IgD-negative memory B cell (primary cell): ENCODE results near the gene PDLIM5. TPM values are rescaled to one million over a fixed set of nuclear protein-coding genes. Genes with fewer than 3 reads are reported as not detected.

Experiments used
- H3K27ac Mint-ChIP-seq, 3 donors: one replicate each; pipeline ENCODE4 v1.8.0; 2020 to 2022; ENCODE audit warnings: mild to moderate bottlenecking in 3 of 3, mixed read lengths in 3 of 3, moderate library complexity in 1 of 3
- H3K27me3 Mint-ChIP-seq: one replicate; pipeline ENCODE4 v1.8.0; 2021; ENCODE audit warnings: mixed read lengths
- H3K36me3 Mint-ChIP-seq: one replicate; pipeline ENCODE4 v1.8.0; 2020; ENCODE audit warnings: mild to moderate bottlenecking, mixed read lengths
- H3K4me1 Mint-ChIP-seq, 3 donors: one replicate each; pipeline ENCODE4 v1.8.0; 2020 to 2022; ENCODE audit warnings: mixed read lengths in 3 of 3, mild to moderate bottlenecking in 1 of 3
- H3K4me3 Mint-ChIP-seq, 4 donors: one replicate each; pipeline ENCODE4 v1.8.0; 2020 to 2022; ENCODE audit warnings: mild to moderate bottlenecking in 4 of 4, mixed read lengths in 4 of 4, moderate library complexity in 3 of 4
- H3K9me3 Mint-ChIP-seq, 3 donors: one replicate each; pipeline ENCODE4 v1.8.0; 2020 to 2021; ENCODE audit warnings: mixed read lengths in 3 of 3, mild to moderate bottlenecking in 1 of 3
- polyA plus RNA-seq: library from polyadenylated mRNA; unstranded; fragments of 300-500 nt; fragmentation: Illumina TruSeq; gene quantifications from one replicate; pipeline ENCODE4 v1.2.3, GENCODE V29; 2021

Gene PDLIM5
- polyA plus RNA-seq, 1 donor from 2014 or later: 37.0 TPM

DNA sequence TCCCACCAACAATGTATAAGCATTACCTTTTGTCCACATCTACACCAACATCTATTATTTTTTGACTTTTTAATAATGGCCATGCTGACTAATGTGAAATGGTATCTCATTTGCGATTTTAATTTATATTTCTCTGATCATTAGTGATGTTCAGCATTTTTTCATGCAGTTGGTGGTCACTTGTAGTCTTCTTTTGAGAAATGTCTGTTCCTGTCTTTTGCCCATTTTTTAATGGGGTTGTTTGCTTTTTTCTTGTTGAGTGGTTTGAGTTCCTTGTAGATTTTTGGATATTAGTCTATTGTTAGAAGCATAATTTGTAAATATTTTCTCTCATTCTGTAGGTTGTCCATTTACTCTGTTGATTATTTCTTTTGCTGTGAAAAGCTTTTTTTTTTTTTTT lies 36.8 kb upstream of the PDLIM5 start:
- H3K27me3 Mint-ChIP-seq: peaks cover 10% of the 10 kb centered on the region
- no peaks in the 10 kb centered on the region for H3K4me1 Mint-ChIP-seq
- peaks cover 3 to 7% (median 6%) of the 10 kb centered on the region in 3 donors for H3K9me3 Mint-ChIP-seq
- H3K36me3 Mint-ChIP-seq: peaks cover 5% of the 10 kb centered on the region
- no peak overlapping the region for H3K4me3 Mint-ChIP-seq
- no peak overlapping the region for H3K27ac Mint-ChIP-seq

DNA sequence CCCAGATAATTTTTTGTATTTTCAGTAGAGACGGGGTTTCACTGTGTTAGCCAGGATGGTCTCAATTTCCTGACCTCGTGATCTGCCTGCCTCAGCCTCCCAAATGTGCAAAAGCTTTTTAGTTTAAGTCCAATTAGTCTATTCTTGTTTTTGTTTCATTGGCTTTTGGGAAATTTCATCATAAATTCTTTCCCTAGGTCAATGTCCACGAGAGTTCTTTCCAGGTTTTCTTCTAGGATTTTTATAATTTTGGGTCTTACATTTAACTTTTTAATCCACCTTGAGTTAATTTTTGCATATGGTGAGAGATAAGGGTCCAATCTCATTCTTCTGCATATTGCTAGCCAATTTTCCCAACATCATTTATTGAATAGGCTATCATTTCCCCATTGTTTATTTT lies 36.3 kb upstream of the PDLIM5 start:
- peaks cover 3 to 7% (median 6%) of the 10 kb centered on the region in 3 donors for H3K9me3 Mint-ChIP-seq
- peaks cover 10% of the 10 kb centered on the region for H3K27me3 Mint-ChIP-seq
- H3K4me3 Mint-ChIP-seq: no peak overlapping the region
- H3K27ac Mint-ChIP-seq: no peak overlapping the region
- H3K36me3 Mint-ChIP-seq: peaks cover 5% of the 10 kb centered on the region
- no peaks in the 10 kb centered on the region for H3K4me1 Mint-ChIP-seq

DNA sequence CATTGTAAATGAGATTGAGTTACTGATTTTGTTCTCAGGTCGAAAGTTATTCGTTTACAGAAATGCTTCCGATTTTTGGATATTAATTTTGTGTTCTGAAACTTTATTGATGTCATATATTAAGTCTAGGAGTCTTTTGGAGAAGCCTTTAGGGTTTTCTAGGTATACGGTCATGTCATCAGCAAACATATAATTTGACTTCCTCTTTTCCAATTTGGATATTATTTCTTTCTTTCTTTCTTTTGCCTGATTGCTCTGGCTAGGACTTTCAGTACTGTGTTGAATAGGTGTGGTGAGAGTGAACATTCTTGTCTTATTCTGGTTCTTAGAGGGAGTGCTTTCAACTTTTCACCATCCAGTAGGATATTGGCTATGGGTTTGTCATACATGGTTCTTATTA lies 35.4 kb upstream of the PDLIM5 start:
- Mint-ChIP-seq H3K27me3 (peaks cover 8% of the 10 kb centered on the region), H3K4me1 (no peaks in the 10 kb centered on the region), H3K9me3 (peaks cover 3 to 6% (median 5%) of the 10 kb centered on the region in 3 donors), H3K27ac (no peak overlapping the region), H3K4me3 (no peak overlapping the region), H3K36me3 (peaks cover 5% of the 10 kb centered on the region)

DNA sequence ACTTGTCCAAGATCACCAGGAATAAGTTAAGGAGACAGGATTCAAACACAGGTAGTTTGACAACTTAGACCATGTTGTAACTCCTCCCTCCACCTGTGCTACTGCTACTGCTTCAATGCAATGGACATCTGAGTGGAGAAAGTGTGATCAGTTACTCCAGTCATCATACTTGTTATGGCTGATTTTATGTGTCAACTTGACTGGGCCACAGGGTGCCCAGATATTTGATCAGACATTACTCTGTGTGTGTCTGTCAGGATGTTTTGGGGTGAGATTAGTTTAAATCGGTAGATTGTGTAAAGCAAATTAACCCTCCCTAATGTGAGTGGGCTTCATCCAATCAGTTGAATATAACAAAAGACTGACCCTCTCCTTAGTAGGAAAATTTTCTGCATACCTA lies 34.8 kb upstream of the PDLIM5 start:
- Mint-ChIP-seq H3K27me3 (peaks cover 9% of the 10 kb centered on the region), H3K9me3 (peaks cover 3 to 6% (median 5%) of the 10 kb centered on the region in 3 donors), H3K36me3 (peaks cover 5% of the 10 kb centered on the region), H3K4me3 (no peak overlapping the region), H3K27ac (no peak overlapping the region), H3K4me1 (no peaks in the 10 kb centered on the region)

DNA sequence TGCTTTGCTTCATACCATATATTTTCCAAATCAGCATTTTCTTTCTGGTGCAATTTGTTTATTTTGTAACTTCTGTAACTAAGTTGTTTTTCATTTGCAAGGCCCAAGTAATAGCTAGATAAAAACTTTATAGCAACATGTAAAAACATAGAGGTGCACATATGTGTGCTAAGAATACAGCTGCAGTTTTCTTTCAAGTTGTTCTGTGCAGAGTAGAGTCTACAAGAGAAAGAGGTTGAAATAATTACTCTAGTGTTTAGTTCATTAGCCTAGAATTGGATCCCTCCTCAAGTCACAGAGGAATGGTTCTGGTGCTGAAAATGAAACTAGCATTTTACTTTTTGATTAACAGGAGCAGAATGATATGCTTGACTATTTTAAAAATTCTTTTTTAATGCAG lies 32.2 kb upstream of the PDLIM5 start:
- Mint-ChIP-seq H3K4me1 (no peaks in the 10 kb centered on the region), H3K9me3 (peaks cover 2 to 12% (median 5%) of the 10 kb centered on the region in 3 donors), H3K27ac (no peak overlapping the region), H3K4me3 (no peak overlapping the region), H3K27me3 (peaks cover 20% of the 10 kb centered on the region), H3K36me3 (peaks cover 5% of the 10 kb centered on the region)

DNA sequence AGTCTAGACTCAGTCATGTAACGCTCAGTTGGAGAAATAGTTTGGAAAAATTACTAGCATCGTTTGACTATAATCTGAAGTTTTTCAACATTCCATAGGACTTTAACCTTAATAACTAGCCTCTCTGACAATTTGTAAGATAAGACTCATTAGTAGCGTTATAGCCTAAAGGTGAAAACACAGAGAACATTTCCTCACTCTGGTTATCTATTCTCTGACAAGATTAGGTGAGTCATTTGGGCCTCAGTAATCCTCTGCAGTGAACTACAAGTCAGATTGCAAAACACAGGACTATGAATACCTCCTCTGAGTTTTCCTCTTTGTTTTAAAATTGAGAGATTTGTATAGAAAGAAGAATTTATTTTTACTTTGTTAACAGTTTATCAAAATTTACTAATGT lies 31.8 kb upstream of the PDLIM5 start:
- Mint-ChIP-seq H3K4me1 (no peaks in the 10 kb centered on the region), H3K27ac (no peak overlapping the region), H3K27me3 (peaks cover 20% of the 10 kb centered on the region), H3K36me3 (peaks cover 5% of the 10 kb centered on the region), H3K4me3 (no peak overlapping the region), H3K9me3 (peaks cover 2 to 15% (median 5%) of the 10 kb centered on the region in 3 donors)

DNA sequence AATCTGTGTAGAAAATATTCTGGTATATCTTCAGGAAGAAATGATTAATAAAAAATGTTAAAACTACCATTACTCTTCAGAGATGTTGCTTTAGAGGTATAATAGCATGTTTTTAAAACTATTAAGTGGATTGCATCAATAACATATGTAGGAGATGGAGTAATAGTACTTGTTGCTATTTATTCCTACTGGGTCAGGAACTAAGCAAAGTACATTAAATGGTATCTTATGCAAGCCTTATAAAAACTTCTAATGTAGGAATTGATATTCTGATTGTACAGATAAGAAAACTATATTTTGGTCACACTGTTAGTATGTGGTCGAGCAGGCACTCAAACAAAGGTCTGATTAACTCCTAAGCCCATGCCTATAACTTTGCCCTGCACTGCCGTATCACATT lies 31.4 kb upstream of the PDLIM5 start:
- H3K4me1 Mint-ChIP-seq: no peaks in the 10 kb centered on the region
- peaks cover 2 to 15% (median 6%) of the 10 kb centered on the region in 3 donors for H3K9me3 Mint-ChIP-seq
- H3K27me3 Mint-ChIP-seq: peaks cover 20% of the 10 kb centered on the region
- no peak overlapping the region for H3K4me3 Mint-ChIP-seq
- no peak overlapping the region for H3K27ac Mint-ChIP-seq
- H3K36me3 Mint-ChIP-seq: peaks cover 5% of the 10 kb centered on the region

DNA sequence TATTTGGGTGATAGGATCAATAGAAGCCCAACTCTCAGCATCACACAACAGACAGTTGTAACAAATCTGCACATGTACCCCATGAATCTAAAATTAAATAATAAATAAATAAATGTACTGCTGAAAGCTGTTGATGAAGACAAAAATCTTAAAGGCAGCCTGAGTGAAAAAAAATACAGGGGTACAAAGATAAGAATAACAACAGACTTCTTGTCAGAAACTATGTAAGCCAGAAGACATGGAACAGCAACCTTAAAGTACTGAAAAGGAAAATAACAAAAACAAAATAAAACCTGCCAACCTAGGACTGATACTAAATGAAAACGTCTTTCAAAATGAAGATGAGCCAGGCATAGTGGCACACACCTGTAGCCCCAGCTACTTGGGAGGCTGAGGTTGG lies 25.0 kb upstream of the PDLIM5 start:
- Mint-ChIP-seq H3K4me3 (no peak overlapping the region), H3K36me3 (no peaks in the 10 kb centered on the region), H3K4me1 (no peaks in the 10 kb centered on the region), H3K27me3 (peaks cover 15% of the 10 kb centered on the region), H3K27ac (no peak overlapping the region), H3K9me3 (peaks cover 2 to 22% (median 6%) of the 10 kb centered on the region in 3 donors)

DNA sequence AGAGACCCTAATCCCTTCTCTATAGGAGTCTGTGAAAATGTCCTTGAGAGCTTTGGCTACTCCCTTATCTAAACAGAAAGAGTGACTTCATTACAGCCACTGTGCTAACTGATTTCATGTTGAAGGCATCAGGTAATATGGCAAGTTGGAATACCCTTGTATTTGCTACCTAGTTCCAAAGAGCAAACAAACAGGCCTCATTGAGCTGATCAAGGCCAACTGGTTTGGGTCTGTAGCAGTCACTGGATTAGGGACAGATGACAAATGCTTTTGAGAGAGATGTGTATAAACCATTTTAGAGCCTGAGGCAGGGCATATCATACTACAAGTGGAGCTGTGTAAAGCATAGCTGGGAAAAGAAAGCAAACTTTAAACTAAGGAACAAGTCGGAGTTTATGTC lies 22.9 kb upstream of the PDLIM5 start:
- H3K4me1 Mint-ChIP-seq: no peaks in the 10 kb centered on the region
- H3K27me3 Mint-ChIP-seq: no peaks in the 10 kb centered on the region
- no peaks in the 10 kb centered on the region for H3K36me3 Mint-ChIP-seq
- H3K4me3 Mint-ChIP-seq: no peak overlapping the region
- H3K9me3 Mint-ChIP-seq: peaks cover 2 to 19% (median 6%) of the 10 kb centered on the region in 3 donors
- H3K27ac Mint-ChIP-seq: no peak overlapping the region

DNA sequence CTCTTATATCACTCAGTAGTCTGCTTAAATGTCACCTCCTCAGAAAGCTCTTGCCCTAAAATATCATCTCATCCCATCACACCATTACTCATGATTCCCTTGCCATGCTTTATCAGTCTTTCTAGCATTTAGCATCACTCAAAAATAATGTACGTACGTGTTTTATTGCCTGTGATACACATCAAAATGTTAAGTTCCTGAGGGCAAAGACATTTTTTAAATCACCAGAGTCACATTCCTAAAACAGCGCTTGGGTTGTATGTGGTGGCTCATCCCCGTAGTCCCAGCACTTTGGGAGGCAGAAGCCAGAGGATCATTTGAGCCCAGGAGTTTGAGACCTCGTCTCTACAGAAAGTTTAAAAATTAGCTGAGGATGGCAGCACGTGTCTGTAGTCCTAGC lies 21.3 kb upstream of the PDLIM5 start:
- Mint-ChIP-seq H3K36me3 (no peaks in the 10 kb centered on the region), H3K4me1 (no peaks in the 10 kb centered on the region), H3K4me3 (no peak overlapping the region), H3K27ac (no peak overlapping the region), H3K27me3 (peaks cover 2% of the 10 kb centered on the region), H3K9me3 (peaks cover 4 to 16% (median 5%) of the 10 kb centered on the region in 3 donors)

DNA sequence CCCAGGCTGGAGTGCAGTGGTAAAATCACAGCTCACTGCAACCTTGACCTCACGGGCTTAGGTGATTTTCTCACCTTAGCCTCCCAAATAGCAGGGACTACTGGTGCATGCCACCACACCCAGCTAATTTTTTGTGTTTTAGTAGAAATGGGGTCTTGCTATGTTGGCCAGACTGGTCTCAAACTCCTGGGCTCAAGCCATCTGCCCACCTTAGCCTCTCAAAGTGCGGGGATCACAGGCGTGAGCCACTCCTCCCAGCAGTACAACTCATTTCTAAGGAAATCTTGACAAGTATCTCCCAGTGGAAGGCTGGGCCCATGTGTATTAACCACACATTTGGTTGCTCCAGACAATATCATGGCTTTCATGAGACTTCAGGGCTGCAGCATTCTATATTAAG lies 20.4 kb upstream of the PDLIM5 start:
- Mint-ChIP-seq H3K36me3 (peaks cover 2% of the 10 kb centered on the region), H3K27ac (no peak overlapping the region), H3K27me3 (peaks cover 2% of the 10 kb centered on the region), H3K4me3 (no peak overlapping the region), H3K9me3 (peaks cover 4 to 14% (median 4%) of the 10 kb centered on the region in 3 donors), H3K4me1 (no peaks in the 10 kb centered on the region)

DNA sequence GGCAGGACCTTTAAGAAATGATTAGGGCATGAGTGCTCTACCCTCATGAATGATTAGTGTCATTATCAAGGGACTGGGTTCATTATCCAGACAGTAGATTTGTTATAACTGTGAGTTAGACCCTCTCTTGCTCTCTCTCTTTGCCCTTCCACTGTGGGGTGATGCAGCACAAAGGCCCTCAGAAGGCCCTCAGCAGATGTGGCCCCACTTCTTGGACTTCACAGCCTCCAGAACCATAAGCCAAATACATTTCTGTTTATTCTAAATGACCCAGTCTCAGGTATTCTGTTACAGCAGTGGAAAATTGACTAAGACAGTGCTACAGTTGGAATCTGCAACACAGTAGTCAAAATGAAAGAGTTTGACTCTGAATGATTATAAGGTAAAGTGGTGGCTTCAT lies 17.2 kb upstream of the PDLIM5 start:
- Mint-ChIP-seq H3K4me1 (no peaks in the 10 kb centered on the region), H3K9me3 (peaks cover 0 to 3% (median 2%) of the 10 kb centered on the region in 3 donors)

DNA sequence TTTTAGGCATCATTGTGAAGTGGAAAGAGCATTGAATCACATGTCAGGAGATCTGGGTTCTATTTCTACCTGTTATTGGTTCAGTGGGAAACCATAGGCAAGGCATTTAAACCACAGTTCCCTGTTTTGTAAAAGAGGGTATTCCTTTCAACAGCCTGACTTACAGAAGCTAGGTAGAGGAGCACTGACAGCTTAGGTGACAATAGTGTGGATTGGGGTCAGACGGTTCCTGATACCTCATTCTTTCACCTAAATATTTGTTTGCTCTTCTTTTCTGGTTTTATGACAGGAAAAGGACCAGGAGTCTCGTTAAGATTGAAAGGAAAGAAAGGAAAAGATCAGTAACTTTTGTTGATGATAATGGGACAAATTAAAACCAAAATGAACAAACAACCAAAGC lies 15.9 kb upstream of the PDLIM5 start:
- Mint-ChIP-seq H3K36me3 (peaks cover 2% of the 10 kb centered on the region), H3K9me3 (peaks cover 0 to 3% (median 2%) of the 10 kb centered on the region in 3 donors)

More for the DNA sequence above, 17.2 kb upstream of the PDLIM5 start:
- H3K4me3 Mint-ChIP-seq: no peak overlapping the region
- H3K36me3 Mint-ChIP-seq: peaks cover 2% of the 10 kb centered on the region
- H3K27ac Mint-ChIP-seq: no peak overlapping the region
- H3K27me3 Mint-ChIP-seq: peaks cover 5% of the 10 kb centered on the region

DNA sequence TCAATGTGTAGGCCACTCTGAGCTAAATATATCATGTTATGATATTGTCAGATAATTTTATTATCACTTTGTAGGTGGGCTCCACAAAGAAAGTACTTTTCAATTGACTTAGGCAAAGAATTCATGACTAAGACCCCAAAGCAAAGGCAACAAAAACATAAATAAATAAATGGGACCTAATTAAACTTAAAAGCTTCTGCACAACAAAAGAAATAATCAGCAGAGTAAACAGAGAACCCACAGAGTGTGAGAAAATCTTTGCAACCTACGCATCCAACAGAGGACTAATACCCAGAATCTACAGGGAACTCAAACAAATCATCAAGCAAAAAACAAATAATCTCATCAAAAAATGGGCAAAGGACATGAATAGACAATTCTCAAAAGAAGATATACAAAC lies 15.2 kb upstream of the PDLIM5 start:
- Mint-ChIP-seq H3K27ac (no peak overlapping the region), H3K9me3 (peaks cover 0 to 3% (median 2%) of the 10 kb centered on the region in 3 donors), H3K36me3 (peaks cover 2% of the 10 kb centered on the region), H3K4me1 (peaks cover 0 to 1% (median 0%) of the 10 kb centered on the region in 3 donors), H3K27me3 (peaks cover 5% of the 10 kb centered on the region), H3K4me3 (no peak overlapping the region)

More for the DNA sequence above, 15.9 kb upstream of the PDLIM5 start:
- no peak overlapping the region for H3K4me3 Mint-ChIP-seq
- H3K27me3 Mint-ChIP-seq: peaks cover 5% of the 10 kb centered on the region
- peaks cover 0 to 1% (median 0%) of the 10 kb centered on the region in 3 donors for H3K4me1 Mint-ChIP-seq
- H3K27ac Mint-ChIP-seq: no peak overlapping the region

DNA sequence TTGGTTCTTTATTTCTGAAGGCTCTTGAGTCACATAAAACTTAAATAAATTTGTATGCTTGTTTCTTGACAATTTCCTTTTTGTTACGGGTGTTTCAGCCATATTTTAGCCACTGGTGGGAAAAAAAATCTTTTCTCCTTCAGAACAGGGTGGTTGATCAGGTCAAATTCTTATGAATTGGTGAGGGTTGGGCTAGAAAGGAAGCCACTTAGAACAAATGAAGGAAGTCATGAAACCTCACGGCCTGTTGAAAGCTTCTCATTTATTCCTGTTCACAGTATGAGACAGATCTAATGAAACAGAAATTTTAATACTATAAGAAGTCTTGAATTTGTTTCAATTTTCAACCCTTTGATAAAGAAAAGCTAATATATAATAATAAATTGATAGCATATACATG lies 12.1 kb upstream of the PDLIM5 start:
- Mint-ChIP-seq H3K9me3 (peaks cover 0 to 2% (median under 1%) of the 10 kb centered on the region in 3 donors), H3K27ac (no peak overlapping the region), H3K4me3 (no peak overlapping the region), H3K36me3 (peaks cover 2% of the 10 kb centered on the region), H3K4me1 (peaks cover 0 to 1% (median 0%) of the 10 kb centered on the region in 3 donors), H3K27me3 (peaks cover 3% of the 10 kb centered on the region)

DNA sequence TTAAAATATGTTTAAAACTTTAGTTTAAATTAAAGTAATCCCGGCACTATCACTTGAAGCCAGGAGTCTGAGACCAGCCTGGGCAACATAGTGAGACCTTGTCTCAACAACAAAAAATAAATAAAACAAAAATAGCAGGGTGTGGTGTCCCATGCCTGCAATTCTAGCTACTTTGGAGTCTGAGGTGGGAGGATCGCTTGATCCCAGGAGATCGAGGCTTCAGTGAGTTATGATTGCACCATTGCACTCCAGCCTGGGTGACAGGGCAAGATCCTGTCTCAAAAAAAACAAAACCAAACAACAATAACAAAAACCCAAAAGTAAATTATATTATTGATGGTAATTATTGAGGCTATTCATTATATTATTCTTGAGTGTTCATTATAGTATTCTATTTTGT lies 9.9 kb upstream of the PDLIM5 start:
- Mint-ChIP-seq H3K4me3 (no peak overlapping the region), H3K9me3 (no peaks in the 10 kb centered on the region), H3K36me3 (no peaks in the 10 kb centered on the region), H3K27ac (no peak overlapping the region), H3K27me3 (peaks cover under 1% of the 10 kb centered on the region), H3K4me1 (peaks cover 0 to 1% (median 0%) of the 10 kb centered on the region in 3 donors)
